Subcutaneous abdominal adipose tissue (tissue), 5 donors: ENCODE data around the gene PTPRD.

Experiments
- H3K27ac ChIP-seq: one replicate; pipeline ENCODE4 v1.7.0; 2013; ENCODE audit warnings: low read depth, mild to moderate bottlenecking, inconsistent platforms, low read length, moderate library complexity
- H3K27me3 ChIP-seq, 5 donors: one replicate each; pipeline ENCODE4 v1.7.0; 2013; ENCODE audit warnings: low read length in 5 of 5, inconsistent platforms in 1 of 5; ENCODE audit not compliant: control insufficient read depth in 5 of 5, insufficient read depth in 4 of 5
- H3K36me3 ChIP-seq, 5 donors: one replicate each; pipeline ENCODE4 v1.7.0; 2013; ENCODE audit warnings: low read length in 5 of 5; ENCODE audit not compliant: control insufficient read depth in 5 of 5, insufficient read depth in 5 of 5
- H3K4me1 ChIP-seq, 5 donors: one replicate each; pipeline ENCODE4 v1.7.0; 2013; ENCODE audit warnings: low read length in 5 of 5, mild to moderate bottlenecking in 3 of 5, moderate library complexity in 1 of 5; ENCODE audit not compliant: control insufficient read depth in 5 of 5, insufficient read depth in 5 of 5
- H3K4me3 ChIP-seq, 5 donors: one replicate each; pipeline ENCODE4 v1.7.0; 2013; ENCODE audit warnings: low read length in 5 of 5, low read depth in 1 of 5
- H3K9ac ChIP-seq, 5 donors: one replicate each; pipeline ENCODE4 v1.7.0; 2013; ENCODE audit warnings: low read length in 5 of 5, mild to moderate bottlenecking in 4 of 5, moderate library complexity in 3 of 5
- H3K9me3 ChIP-seq, 5 donors: one replicate each; pipeline ENCODE4 v1.7.0; 2013; ENCODE audit warnings: low read length in 5 of 5; ENCODE audit not compliant: control insufficient read depth in 5 of 5
- donor health status: healthy.
- donor health status: healthy.
- donor health status: healthy.
- donor health status: healthy.
- donor health status: healthy.

PTPRD gene

GRCh38 chr9:8349376-8349775 lies 2263.4 kb downstream of the PTPRD start:
- Histone ChIP-seq H3K4me3 (no peak overlapping the region), H3K9me3 (no peaks in the 10 kb centered on the region), H3K27ac (no peak overlapping the region), H3K27me3 (no peaks in the 10 kb centered on the region), H3K9ac (no peak overlapping the region), H3K4me1 (no peaks in the 10 kb centered on the region), H3K36me3 (no peaks in the 10 kb centered on the region)

GRCh38 chr9:8348756-8349155 lies 2264.0 kb downstream of the PTPRD start:
- H3K9me3 ChIP-seq, result no peaks in the 10 kb centered on the region
- H3K27me3 ChIP-seq, result no peaks in the 10 kb centered on the region
- H3K9ac ChIP-seq, result no peak overlapping the region
- no peak overlapping the region for H3K27ac ChIP-seq
- no peaks in the 10 kb centered on the region for H3K36me3 ChIP-seq
- no peak overlapping the region for H3K4me3 ChIP-seq
- no peaks in the 10 kb centered on the region for H3K4me1 ChIP-seq

- Histone ChIP-seq H3K4me1 (no peaks in the 10 kb centered on the region), H3K27me3 (no peaks in the 10 kb centered on the region), H3K27ac (no peak overlapping the region), H3K4me3 (no peak overlapping the region), H3K9ac (no peak overlapping the region), H3K9me3 (no peaks in the 10 kb centered on the region), H3K36me3 (no peaks in the 10 kb centered on the region)
Observed at GRCh38 chr9:8346296-8346695, 2266.5 kb downstream of the PTPRD start.

GRCh38 chr9:8338767-8339510 lies 2273.9 kb downstream of the PTPRD start:
- Histone ChIP-seq H3K27me3 (no peaks in the 10 kb centered on the region), H3K4me1 (peaks cover 0 to 19% (median 11%) of the 10 kb centered on the region in 5 donors), H3K9ac (no peak overlapping the region), H3K4me3 (no peak overlapping the region), H3K27ac (no peak overlapping the region), H3K9me3 (no peaks in the 10 kb centered on the region), H3K36me3 (no peaks in the 10 kb centered on the region)

DNA sequence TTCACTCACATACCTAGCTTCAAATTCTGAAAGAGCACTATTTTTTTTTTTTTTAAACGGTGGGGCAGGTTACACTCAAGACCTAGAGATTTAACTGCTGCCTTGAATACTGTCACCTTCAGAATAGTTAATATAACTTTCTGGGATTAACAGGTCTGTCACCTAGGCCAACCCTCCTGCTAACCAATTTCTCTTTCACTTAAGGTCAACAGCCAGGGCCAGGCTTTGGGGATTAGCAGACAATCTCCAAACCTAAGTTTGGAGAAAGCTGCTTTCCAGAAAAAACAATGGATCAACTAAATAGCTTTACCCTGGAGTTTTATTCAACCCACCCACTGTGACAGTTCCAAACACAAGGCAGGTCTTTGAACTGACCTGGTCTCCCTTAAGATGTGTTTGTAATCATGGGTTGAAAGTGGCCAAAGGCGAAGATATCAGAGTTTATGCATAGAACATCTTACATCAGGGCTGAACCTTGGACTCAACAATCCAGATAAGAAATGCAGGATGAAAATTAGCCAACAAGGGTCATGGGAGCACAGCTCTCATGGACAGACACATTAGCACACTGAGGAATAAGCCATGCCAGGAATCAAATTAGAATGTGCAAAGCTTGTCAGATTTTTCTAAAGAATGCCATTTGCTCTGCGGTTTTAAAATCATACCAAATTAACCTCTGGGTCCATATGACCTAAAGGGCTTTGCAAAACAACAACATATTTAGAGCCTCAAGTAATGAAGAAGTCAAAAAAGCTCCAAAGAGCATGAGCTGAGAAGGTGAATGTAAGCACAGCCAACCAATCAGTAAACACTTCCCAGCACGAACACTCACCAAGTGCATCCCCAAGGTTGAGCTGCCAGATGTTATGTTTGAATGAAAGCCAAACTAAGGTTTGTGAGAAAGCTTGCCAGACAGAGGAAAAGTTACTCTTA lies 2274.7 kb downstream of the PTPRD start:
- Histone ChIP-seq H3K27me3 (no peaks in the 10 kb centered on the region), H3K9me3 (no peaks in the 10 kb centered on the region), H3K36me3 (no peaks in the 10 kb centered on the region), H3K9ac (peak overlapping the region in 1 of 5 donors; percentile 7), H3K4me3 (no peak overlapping the region), H3K27ac (peak overlapping the region; percentile 3), H3K4me1 (peaks cover 0 to 19% (median 11%) of the 10 kb centered on the region in 5 donors)

DNA sequence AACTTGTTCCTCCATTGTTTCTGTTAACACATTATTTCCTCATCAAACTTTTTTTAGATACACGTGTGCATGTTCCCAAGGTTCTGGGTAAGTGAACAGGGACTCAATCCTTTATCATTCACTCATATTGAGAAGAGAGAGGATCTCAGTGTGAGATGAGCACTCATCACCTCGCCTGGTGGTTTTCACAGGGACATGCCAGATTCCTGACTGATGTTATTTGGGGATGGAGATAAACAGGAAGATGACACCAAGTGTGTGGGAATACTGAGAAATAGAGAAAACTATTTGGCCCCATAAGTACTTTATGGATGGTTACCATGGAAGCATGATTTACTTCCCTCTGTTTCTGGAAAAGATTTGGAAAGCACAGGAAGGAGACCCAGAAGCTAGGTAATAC lies 2279.9 kb downstream of the PTPRD start:
- H3K27ac ChIP-seq, result no peak overlapping the region
- H3K4me3 ChIP-seq, result no peak overlapping the region
- H3K9me3 ChIP-seq, result no peaks in the 10 kb centered on the region
- no peak overlapping the region for H3K9ac ChIP-seq
- no peaks in the 10 kb centered on the region for H3K36me3 ChIP-seq
- peaks cover 0 to 4% (median 1%) of the 10 kb centered on the region in 5 donors for H3K4me1 ChIP-seq
- H3K27me3 ChIP-seq, result no peaks in the 10 kb centered on the region

DNA sequence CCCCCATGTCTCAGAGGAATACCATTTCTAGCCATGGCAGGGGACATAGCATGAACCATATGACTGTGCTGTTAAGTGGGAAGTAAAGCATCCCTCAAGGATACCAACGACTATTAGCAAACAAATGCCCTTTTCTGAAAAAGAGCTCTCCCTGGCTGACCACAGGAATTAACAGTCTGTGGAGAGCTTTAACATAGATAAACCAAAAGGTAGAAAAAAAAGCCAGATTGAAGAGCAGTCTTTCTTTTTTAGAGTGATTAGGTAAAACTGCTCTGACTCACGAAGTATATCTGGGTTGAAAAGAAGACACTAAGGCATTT lies 2280.5 kb downstream of the PTPRD start:
- Histone ChIP-seq H3K4me1 (no peaks in the 10 kb centered on the region), H3K27me3 (no peaks in the 10 kb centered on the region), H3K9me3 (no peaks in the 10 kb centered on the region), H3K9ac (no peak overlapping the region), H3K36me3 (no peaks in the 10 kb centered on the region), H3K4me3 (no peak overlapping the region), H3K27ac (no peak overlapping the region)

- H3K9me3 ChIP-seq, result no peaks in the 10 kb centered on the region
- no peak overlapping the region for H3K27ac ChIP-seq
- H3K4me3 ChIP-seq, result no peak overlapping the region
- H3K36me3 ChIP-seq, result no peaks in the 10 kb centered on the region
- H3K27me3 ChIP-seq, result no peaks in the 10 kb centered on the region
- no peak overlapping the region for H3K9ac ChIP-seq
- no peaks in the 10 kb centered on the region for H3K4me1 ChIP-seq
Observed at GRCh38 chr9:8331507-8332330, 2281.1 kb downstream of the PTPRD start.

GRCh38 chr9:8329561-8330283 lies 2283.1 kb downstream of the PTPRD start:
- Histone ChIP-seq H3K27me3 (no peaks in the 10 kb centered on the region), H3K9ac (no peak overlapping the region), H3K36me3 (no peaks in the 10 kb centered on the region), H3K4me3 (no peak overlapping the region), H3K9me3 (no peaks in the 10 kb centered on the region), H3K27ac (no peak overlapping the region), H3K4me1 (no peaks in the 10 kb centered on the region)
